Breast epithelium (tissue), 3 donors: ENCODE data around the gene ZNF181.

Experiments used
- CTCF ChIP-seq, 3 donors: fragments of 450-650 bp; IDR thresholded peaks; one replicate each; pipeline ENCODE4 v1.5.1; 2016 to 2017; ENCODE audit warnings: antibody characterized with exemption in 3 of 3, mild to moderate bottlenecking in 3 of 3, moderate library complexity in 3 of 3
- POLR2A ChIP-seq: fragments of 450-650 bp; IDR thresholded peaks from one replicate; pipeline ENCODE4 v1.6.1; 2016; ENCODE audit warnings: antibody characterized with exemption, mild to moderate bottlenecking, moderate library complexity
- POLR2AphosphoS5 ChIP-seq, 3 donors: sonication (generic); formaldehyde crosslinking; IDR thresholded peaks; one replicate each; pipeline ENCODE4 v1.6.1; 2017; ENCODE audit warnings: antibody characterized with exemption in 3 of 3

- TF ChIP-seq POLR2A: no peak
- no peak for TF ChIP-seq CTCF (IDR thresholded peaks at IDR 0.05)
- TF ChIP-seq POLR2AphosphoS5 (IDR thresholded peaks at IDR 0.05): no peak
These were observed 11.1 kb downstream of the ZNF181 start for GRCh38 chr19:34744896-34745690.
